Right atrium auricular region (tissue), 2 donors: ENCODE data around the gene EYA2. TPM values are rescaled to one million over a fixed set of nuclear protein-coding genes. Genes with fewer than 3 reads are reported as not detected.
A peak's percentile ranks its signal among the peaks of the same experiment; 100 is the strongest.

ENCODE experiments used
- DNase-seq: peaks from one replicate; pipeline ENCODE4 v3.0.0-alpha.2; 2019; ENCODE audit warnings: low spot score
- H3K27ac ChIP-seq, 2 donors: fragments of 200-600 bp; sonication (generic); 1 replicate in 1 of 2; 2 replicates in 1 of 2; pipeline ENCODE4 v1.5.1; 2016 to 2019
- H3K27me3 ChIP-seq, 2 donors: fragments of 200-600 bp; sonication (generic); one replicate each; pipeline versions ENCODE4 v1.5.1 to v1.6.0; 2017 to 2019
- H3K36me3 ChIP-seq: fragments of 200-600 bp; sonication (generic); one replicate; pipeline ENCODE4 v1.5.1; 2016
- H3K4me1 ChIP-seq, 2 donors: fragments of 200-600 bp; sonication (generic); one replicate each; pipeline versions ENCODE4 v1.5.1 to v1.6.0; 2017 to 2019
- H3K4me3 ChIP-seq, 2 donors: fragments of 200-600 bp; sonication (generic); 1 replicate in 1 of 2; 2 replicates in 1 of 2; pipeline ENCODE4 v1.5.1; 2017 to 2019; ENCODE audit warnings: mild to moderate bottlenecking in 1 of 2, moderate library complexity in 1 of 2
- H3K9me3 ChIP-seq, 2 donors: fragments of 200-600 bp; sonication (generic); one replicate each; pipeline ENCODE4 v1.5.1; 2019
- total RNA-seq, 2 donors: library from RNA; depleted of rRNA; stranded (reverse); fragments of >200 nt; gene quantifications; one replicate each; pipeline ENCODE4 v1.1.0, GENCODE V29; 2016
- TF ChIP-seq, protein P1 (sequence below), 2 donors: fragments of 200-600 bp; sonication (generic); IDR thresholded peaks; one replicate each; pipeline ENCODE4 v1.5.1; 2019; ENCODE audit warnings: antibody characterized with exemption in 2 of 2

The EYA2 gene
- total RNA-seq, 2 donors from 2014 or later, result 0.30 to 2.6 TPM

GRCh38 chr20:46893051-46893450 lies 1.6 kb upstream of the EYA2 start:
- TF ChIP-seq, protein P1, sequence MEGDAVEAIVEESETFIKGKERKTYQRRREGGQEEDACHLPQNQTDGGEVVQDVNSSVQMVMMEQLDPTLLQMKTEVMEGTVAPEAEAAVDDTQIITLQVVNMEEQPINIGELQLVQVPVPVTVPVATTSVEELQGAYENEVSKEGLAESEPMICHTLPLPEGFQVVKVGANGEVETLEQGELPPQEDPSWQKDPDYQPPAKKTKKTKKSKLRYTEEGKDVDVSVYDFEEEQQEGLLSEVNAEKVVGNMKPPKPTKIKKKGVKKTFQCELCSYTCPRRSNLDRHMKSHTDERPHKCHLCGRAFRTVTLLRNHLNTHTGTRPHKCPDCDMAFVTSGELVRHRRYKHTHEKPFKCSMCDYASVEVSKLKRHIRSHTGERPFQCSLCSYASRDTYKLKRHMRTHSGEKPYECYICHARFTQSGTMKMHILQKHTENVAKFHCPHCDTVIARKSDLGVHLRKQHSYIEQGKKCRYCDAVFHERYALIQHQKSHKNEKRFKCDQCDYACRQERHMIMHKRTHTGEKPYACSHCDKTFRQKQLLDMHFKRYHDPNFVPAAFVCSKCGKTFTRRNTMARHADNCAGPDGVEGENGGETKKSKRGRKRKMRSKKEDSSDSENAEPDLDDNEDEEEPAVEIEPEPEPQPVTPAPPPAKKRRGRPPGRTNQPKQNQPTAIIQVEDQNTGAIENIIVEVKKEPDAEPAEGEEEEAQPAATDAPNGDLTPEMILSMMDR (IDR thresholded peaks at IDR 0.05), result no peak
- no peaks in the 10 kb centered on the region for H3K27me3 ChIP-seq
- H3K27ac ChIP-seq, result no peak overlapping the region
- H3K4me3 ChIP-seq, result no peak overlapping the region
- DNase-seq, result no peak
- peaks cover 0 to 10% of the 10 kb centered on the region in 2 donors for H3K4me1 ChIP-seq
- peaks cover 0 to 13% of the 10 kb centered on the region in 2 donors for H3K9me3 ChIP-seq
- no peaks in the 10 kb centered on the region for H3K36me3 ChIP-seq

- peaks cover 0 to 10% of the 10 kb centered on the region in 2 donors for H3K4me1 ChIP-seq
- DNase-seq, result no peak
- TF ChIP-seq, protein P1 (IDR thresholded peaks at IDR 0.05), result no peak
- H3K27ac ChIP-seq, result no peak overlapping the region
- peaks cover 0 to 13% of the 10 kb centered on the region in 2 donors for H3K9me3 ChIP-seq
- no peaks in the 10 kb centered on the region for H3K36me3 ChIP-seq
- H3K27me3 ChIP-seq, result no peaks in the 10 kb centered on the region
- H3K4me3 ChIP-seq, result peak overlapping the region in 1 of 2 donors; percentile 51
Measured at GRCh38 chr20:46893877-46894578, 615 bp upstream of the EYA2 start.

DNA sequence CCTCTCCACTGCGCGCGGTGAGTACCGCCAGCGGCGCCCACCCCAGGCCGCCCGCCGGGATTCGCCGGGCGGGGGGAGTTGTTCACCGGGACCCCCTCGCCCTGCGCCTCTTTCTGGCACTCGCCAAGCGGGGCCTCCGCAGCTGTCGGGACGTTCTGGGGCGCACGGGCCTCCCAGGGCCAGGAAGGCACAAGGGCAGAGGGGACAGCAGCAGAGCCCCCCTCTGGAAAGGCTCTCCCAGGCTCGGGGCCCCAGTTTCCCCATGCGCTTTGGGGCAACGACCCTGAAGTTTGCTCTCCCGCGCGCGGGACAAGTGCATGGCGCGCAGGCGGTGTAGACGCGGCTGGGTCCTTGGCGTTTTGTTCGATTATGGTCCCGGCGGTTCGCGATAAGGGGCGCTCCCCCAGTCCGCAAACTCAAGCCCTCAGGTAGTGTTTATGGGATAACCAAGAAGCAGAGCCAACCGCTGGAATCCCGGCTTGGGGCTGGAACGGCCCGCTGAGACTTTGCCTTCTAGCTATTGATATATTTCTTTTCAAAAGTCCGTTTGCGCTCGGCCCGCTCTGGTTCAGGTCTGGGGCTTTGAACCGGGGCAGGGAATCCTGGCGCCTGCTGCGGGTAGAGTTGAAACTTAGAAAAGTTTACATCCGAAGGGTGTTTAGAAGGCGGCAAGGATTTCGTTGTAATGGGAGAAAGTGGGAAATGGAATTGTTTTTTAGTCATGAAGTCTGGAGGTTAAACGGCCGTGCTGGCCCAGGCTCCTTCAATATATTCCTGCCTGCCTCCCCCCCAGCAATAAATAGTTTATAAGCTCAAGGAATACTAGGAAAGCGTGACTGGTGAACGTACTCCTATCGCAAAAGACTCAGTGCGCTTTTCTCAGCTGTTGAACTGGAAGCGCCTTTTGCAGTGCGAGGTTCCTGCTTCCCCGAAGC lies 595 bp downstream of the EYA2 start:
- DNase-seq, result no peak
- TF ChIP-seq, protein P1 (IDR thresholded peaks at IDR 0.05), result no peak
- H3K36me3 ChIP-seq, result no peaks in the 10 kb centered on the region
- peaks cover 0 to 10% of the 10 kb centered on the region in 2 donors for H3K9me3 ChIP-seq
- H3K27ac ChIP-seq, result peak overlapping the region in 1 of 2 donors; percentile 42
- H3K4me3 ChIP-seq, result peak overlapping the region; percentile 36 to 51
- H3K4me1 ChIP-seq, result peaks cover 0 to 10% of the 10 kb centered on the region in 2 donors
- no peaks in the 10 kb centered on the region for H3K27me3 ChIP-seq

DNA sequence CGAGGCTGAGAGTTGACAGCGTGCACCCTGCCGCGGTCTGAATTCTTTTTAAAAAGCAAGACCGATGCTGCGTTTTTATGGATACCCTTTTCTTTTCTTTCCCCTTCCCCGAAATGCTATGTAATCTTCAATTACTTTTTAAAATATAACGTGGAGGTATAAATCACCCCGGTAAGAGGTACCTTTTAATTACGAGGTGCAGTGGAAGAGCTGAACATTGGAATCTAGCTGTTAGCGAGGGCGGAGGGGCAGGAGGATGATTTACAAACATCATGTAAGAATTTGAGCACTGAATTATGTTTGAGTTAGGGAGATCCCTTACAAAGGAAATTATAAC lies 1.2 kb downstream of the EYA2 start:
- no peaks in the 10 kb centered on the region for H3K36me3 ChIP-seq
- H3K4me3 ChIP-seq, result peak overlapping the region; percentile 36 to 51
- TF ChIP-seq, protein P1 (IDR thresholded peaks at IDR 0.05), result no peak
- no peak overlapping the region for H3K27ac ChIP-seq
- no peak for DNase-seq
- no peaks in the 10 kb centered on the region for H3K27me3 ChIP-seq
- peaks cover 0 to 4% of the 10 kb centered on the region in 2 donors for H3K9me3 ChIP-seq
- peaks cover 0 to 10% of the 10 kb centered on the region in 2 donors for H3K4me1 ChIP-seq

- H3K27me3 ChIP-seq, result no peaks in the 10 kb centered on the region
- DNase-seq, result no peak
- no peaks in the 10 kb centered on the region for H3K36me3 ChIP-seq
- H3K4me1 ChIP-seq, result peaks cover 0 to 10% of the 10 kb centered on the region in 2 donors
- TF ChIP-seq, protein P1 (IDR thresholded peaks at IDR 0.05), result no peak
- H3K4me3 ChIP-seq, result no peak overlapping the region
- H3K9me3 ChIP-seq, result no peaks in the 10 kb centered on the region
- H3K27ac ChIP-seq, result no peak overlapping the region
Measured at GRCh38 chr20:46897328-46897880, 2.8 kb downstream of the EYA2 start.
